HG02870 (cell line): ENCODE measurements around the gene BTBD18.
A peak's percentile ranks its signal among the peaks of the same experiment; 100 is the strongest.
"Not testable (repeated sequence)": the region's sequence is repeated elsewhere in the genome, so short reads cannot be mapped to it uniquely, and the experiment has no call there.

Experiments
- ATAC-seq: cut with Tn5 transposase; IDR thresholded peaks from one replicate; pipeline ENCODE4 v1.9.1; 2021; ENCODE audit warnings: mild to moderate bottlenecking, moderate library complexity; ENCODE audit not compliant: unreplicated experiment

The BTBD18 gene

GRCh38 chr11:57741132-57742086 is 10.2 kb downstream of the BTBD18 start, which contains the start of gene SELENOH:
SELENOH (plus strand) TSS chr11:57741491; CDS start chr11:57741596, 105 bp downstream.
- ATAC-seq = peak; percentile 89

- no peak for ATAC-seq
These were observed 15.9 kb downstream of the BTBD18 start for GRCh38 chr11:57735619-57736298.

DNA sequence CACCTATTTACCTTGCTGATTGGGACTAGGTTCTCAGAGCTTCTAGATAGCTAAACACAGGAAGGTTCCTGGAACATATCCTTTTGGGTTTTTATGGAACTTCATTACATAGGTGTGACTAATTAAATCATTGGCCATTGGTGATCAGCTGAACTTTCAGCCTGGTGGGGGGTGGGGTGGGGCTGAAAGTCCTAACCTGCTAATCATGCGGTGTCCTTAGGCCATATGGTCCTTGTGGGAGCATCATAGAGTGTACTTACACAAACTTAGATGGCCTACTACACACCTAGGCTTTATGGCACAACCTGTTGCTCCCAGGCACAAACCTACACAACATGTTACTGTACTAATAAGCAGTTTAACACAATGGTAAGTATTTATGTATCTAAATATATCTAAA is 19.0 kb downstream of the BTBD18 start:
- ATAC-seq = no peak

GRCh38 chr11:57729479-57729878 is 22.1 kb downstream of the BTBD18 start:
- ATAC-seq = peak; percentile 66

DNA sequence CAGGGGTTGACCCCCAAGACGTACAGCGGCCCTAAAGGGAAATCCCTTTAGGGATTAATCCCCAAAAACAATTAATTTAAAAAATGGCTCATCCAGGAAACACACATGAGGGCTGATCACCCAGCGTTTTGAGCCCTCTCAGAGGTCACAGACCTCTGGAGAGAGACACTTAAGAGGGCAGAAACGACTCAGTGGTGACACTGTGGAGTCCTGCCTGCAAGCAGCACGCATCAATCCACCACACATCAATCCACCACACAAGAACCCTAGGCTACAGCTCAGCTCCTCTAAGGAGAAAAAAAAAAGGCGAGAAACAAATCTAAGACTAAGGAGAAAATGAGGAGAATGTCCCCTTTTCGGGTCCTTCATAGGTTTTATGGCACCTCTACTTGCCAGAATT is 22.8 kb downstream of the BTBD18 start:
- ATAC-seq = peak; percentile 43

DNA sequence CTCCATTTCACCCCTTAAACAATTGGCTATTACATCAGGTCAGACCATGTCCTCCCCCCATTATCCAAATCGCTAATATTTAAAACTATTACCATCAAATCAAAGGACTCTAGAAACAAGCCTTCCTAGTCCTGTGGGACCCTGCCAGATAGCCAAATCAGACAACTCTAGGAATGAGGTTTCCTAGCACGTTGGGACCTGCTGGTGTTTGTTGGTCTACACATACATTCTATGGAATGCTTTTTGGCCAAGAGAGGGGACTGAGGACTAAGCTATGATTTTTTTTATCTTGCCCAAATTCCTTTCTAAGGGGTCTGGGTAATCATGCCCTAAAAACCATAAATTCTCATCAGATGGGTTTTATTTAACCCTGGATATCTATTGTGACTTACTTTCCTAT is 24.4 kb downstream of the BTBD18 start:
- ATAC-seq = no peak

DNA sequence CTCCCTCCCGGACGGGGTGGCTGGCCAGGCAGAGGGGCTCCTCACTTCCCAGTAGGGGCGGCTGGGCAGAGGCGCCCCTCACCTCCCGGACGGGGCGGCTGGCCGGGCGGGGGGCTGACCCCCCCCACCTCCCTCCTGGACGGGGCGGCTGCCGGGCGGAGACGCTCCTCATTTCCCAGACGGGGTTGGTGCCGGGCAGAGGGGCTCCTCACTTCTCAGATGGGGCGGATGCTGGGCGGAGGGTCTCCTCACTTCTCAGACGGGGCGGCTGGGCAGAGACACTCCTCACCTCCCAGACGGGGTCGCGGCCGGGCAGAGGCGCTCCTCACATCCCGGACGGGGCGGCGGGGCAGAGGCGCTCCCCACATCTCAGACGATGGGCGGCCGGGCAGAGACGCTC is 34.9 kb downstream of the BTBD18 start:
- not testable (repeated sequence) for ATAC-seq

- no peak for ATAC-seq
These were observed 37.8 kb downstream of the BTBD18 start for GRCh38 chr11:57713835-57714234.

DNA sequence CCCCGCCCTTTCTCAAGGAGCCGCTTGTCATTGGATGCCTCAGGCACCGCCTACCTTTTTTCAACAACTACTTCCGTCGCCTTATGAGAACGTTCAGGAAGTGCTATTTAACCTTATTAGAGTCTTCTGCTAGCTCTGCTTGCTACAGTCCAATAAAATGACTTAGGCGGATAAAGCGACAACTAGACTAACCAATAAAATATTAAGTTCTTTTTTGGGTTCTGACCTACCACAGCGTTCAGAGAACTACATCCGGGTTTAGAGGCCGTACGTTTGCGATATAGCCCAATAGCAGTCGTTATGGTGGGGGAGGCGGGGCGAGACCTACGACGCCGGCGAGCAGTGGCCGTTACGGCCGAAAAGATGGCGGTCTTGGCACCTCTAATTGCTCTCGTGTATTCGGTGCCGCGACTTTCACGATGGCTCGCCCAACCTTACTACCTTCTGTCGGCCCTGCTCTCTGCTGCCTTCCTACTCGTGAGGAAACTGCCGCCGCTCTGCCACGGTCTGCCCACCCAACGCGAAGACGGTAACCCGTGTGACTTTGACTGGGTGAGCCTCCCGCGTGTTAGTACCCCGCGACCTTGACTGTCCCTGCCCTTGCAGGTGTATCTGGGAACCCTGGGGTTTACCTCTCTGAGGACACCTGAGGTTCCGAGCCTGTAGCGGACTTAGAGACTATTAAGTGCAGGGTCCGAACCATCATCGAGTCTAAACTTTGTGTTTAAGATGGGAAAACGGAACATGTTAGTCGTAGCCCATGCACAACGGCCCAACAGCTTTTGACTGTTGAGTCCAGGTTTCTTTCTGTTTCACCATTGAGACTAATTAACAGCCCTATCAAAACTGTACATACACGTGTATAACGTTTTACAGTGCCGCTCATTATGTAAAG is 39.1 kb downstream of the BTBD18 start, which contains the start of gene TMX2:
Gene TMX2 (plus strand): TSS at position 338 of the 895 bp plus-strand sequence. CDS start 26 bp downstream, at position 364.
- ATAC-seq = peak; percentile 92

- ATAC-seq = peak; percentile 36
These were observed 40.0 kb downstream of the BTBD18 start, which contains the start of gene MED19 for GRCh38 chr11:57711414-57712255. MED19 (minus strand) TSS chr11:57712215; CDS start chr11:57712179, 36 bp downstream.

- no peak for ATAC-seq
These were observed 41.7 kb downstream of the BTBD18 start for GRCh38 chr11:57709802-57710367.

DNA sequence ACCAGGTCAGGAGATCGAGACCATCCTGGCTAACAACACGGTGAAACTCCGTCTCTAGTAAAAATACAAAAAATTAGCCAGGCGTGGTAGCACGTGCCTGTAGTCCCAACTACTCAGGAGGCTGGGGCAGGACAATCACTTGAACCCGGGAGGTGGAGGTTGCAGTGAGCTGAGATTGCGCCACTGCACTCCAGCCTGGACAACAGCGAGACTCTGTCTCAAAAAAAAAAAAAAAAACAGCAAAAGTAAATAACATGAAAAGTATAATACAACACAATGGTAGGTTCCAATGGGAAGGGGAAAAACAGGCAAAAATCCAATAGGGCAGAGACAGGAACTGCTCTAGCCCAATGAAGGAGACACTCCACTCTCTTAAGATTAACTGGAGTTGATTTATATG is 46.2 kb downstream of the BTBD18 start:
- not testable (repeated sequence) for ATAC-seq

DNA sequence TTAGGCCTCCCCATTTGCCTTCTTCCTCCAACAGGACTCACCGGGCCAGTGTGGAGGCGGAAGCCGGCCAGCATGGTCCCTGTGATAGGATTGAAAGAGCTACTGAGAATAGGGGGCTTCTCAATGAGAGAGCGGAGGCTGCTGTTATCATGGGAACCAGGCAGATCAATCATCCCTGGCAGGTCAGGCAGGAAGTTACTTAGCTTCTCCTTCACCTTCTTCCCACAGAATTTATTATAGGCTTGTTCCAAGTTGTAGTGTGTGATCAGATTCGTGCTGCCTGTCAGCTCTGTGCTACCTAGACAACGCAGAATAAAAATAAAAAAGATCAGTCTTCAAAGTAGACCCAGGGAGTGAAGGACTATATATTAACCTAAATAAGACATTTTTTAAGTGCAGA is 46.7 kb downstream of the BTBD18 start:
- ATAC-seq = no peak

GRCh38 chr11:57703341-57703740 is 48.3 kb downstream of the BTBD18 start:
- ATAC-seq = no peak

GRCh38 chr11:57700425-57700824 is 51.2 kb downstream of the BTBD18 start:
- ATAC-seq = no peak

DNA sequence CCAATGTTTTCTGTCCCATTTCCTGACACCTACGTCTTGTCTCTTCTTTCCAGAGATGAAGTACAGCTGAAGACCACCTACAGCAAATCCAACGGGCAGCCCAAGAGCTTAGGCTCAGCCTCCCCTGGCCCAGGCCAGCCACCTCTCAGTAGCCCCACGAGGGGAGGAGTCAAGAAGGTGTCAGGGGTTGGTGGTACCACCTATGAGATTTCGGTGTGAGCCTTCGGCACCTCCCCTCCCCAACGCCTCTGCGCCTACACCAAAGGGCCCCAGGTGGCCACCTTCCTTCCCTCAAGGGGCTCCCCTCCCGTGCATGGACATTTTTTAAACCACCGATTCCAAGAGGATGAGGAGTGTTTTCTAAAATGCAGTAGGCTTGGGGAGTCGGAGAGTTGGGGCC is 51.8 kb downstream of the BTBD18 start:
- no peak for ATAC-seq

GRCh38 chr11:57698843-57699365 is 52.7 kb downstream of the BTBD18 start:
- ATAC-seq = no peak
